ENCODE measurements around the gene IL26. TPM values are rescaled to one million over a fixed set of nuclear protein-coding genes. Genes with fewer than 3 reads are reported as not detected.

Gene IL26
- total RNA-seq, 2 experiments from 2014 or later = 0.25 TPM; not detected in 1

DNA sequence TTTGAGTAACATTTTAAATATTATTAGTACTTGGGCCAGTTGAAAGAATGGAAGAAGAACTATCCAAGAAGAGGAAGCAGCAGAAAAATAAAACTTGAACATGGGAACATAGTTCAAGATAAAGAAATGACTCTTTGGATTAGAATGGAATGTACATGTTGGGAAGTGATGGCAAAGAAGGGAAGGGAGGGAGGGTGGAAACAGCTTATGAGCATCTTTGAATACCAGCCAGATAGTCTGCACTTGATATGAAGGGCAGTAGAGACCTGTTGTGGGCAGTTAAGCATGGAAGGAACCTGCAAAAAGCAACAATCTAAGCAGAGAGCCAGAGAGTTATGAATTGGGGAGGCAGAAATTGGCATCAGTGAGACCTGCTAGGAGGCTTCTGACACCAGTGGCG, 37.8 kb upstream of the IL26 start:
- CTCF ChIA-PET = no interaction called here
- H3K27me3 Mint-ChIP-seq = no peaks in the 10 kb centered on the region
- DNase-seq (no peak), ATAC-seq (ENCODE audit: poor library complexity) (no peak)
- H3K9me3 Mint-ChIP-seq = no peaks in the 10 kb centered on the region
- no peak overlapping the region for H3K27ac Mint-ChIP-seq
- H3K4me1 ChIP-seq (ENCODE audit: insufficient read depth, low read length) = no peaks in the 10 kb centered on the region
- H3K4me1 Mint-ChIP-seq (ENCODE audit: low read depth) = peaks cover 7% of the 10 kb centered on the region
- intact Hi-C loops (cut with DNase I, micrococcal nuclease) = no loop called here
- no peak for TF ChIP-seq CTCF (IDR thresholded peaks at IDR 0.05)
- H3K36me3 Mint-ChIP-seq (ENCODE audit: low read depth) = no peaks in the 10 kb centered on the region
- H3K36me3 ChIP-seq (ENCODE audit: insufficient read depth, low read length) = no peaks in the 10 kb centered on the region
- H3K4me3 ChIP-seq (ENCODE audit: low read length) = no peak overlapping the region
- POLR2A ChIA-PET = no interaction called here
- no peak overlapping the region for H3K4me3 Mint-ChIP-seq
- H3K9me3 ChIP-seq (ENCODE audit: control insufficient read depth in 1 of 2, insufficient read depth in 1 of 2, low read length in 2 of 2) = no peaks in the 10 kb centered on the region
- H3K27me3 ChIP-seq (ENCODE audit: control insufficient read depth in 1 of 2, insufficient read depth in 2 of 2, low read length in 2 of 2) = no peaks in the 10 kb centered on the region
- no peak overlapping the region for H3K27ac ChIP-seq (ENCODE audit: low read depth in 1 of 2, low read length in 2 of 2)

- Mint-ChIP-seq H3K36me3 (ENCODE audit: low read depth) (no peaks in the 10 kb centered on the region), H3K4me3 (no peak overlapping the region), H3K4me1 (ENCODE audit: low read depth) (peaks cover 7% of the 10 kb centered on the region), H3K27me3 (no peaks in the 10 kb centered on the region), H3K9me3 (no peaks in the 10 kb centered on the region), H3K27ac (no peak overlapping the region)
- CTCF ChIA-PET = no interaction called here
- Histone ChIP-seq H3K27me3 (ENCODE audit: control insufficient read depth in 1 of 2, insufficient read depth in 2 of 2, low read length in 2 of 2) (no peaks in the 10 kb centered on the region), H3K27ac (ENCODE audit: low read depth in 1 of 2, low read length in 2 of 2) (no peak overlapping the region), H3K4me3 (ENCODE audit: low read length) (no peak overlapping the region), H3K4me1 (ENCODE audit: insufficient read depth, low read length) (no peaks in the 10 kb centered on the region), H3K9me3 (ENCODE audit: control insufficient read depth in 1 of 2, insufficient read depth in 1 of 2, low read length in 2 of 2) (no peaks in the 10 kb centered on the region), H3K36me3 (ENCODE audit: insufficient read depth, low read length) (no peaks in the 10 kb centered on the region)
- POLR2A ChIA-PET = no interaction called here
- TF ChIP-seq CTCF (IDR thresholded peaks at IDR 0.05) = no peak
- DNase-seq (no peak), ATAC-seq (ENCODE audit: poor library complexity) (no peak)
- intact Hi-C loops (cut with DNase I, micrococcal nuclease) = no loop called here
These were observed 36.3 kb upstream of the IL26 start for GRCh38 chr12:68261896-68262295.

DNA sequence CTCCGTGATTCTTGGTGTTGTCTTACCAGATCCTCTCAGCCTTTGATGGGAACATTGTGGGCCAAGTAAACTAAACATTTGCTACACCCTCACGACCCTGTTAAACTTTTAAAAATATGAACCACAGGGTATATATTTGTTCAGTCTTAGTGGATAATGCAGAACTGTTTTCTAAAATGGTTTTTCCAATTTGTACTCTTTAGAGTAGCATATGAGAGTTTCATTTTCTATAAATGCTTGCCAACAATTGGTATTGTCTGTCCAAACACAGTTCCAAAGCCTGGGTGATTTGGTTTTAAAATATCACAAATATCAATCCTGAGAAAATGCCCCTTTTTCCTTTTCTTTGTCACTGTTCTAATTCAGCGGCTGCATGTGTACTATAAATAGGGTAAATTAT, 34.5 kb upstream of the IL26 start:
- H3K27me3 Mint-ChIP-seq = no peaks in the 10 kb centered on the region
- H3K4me1 Mint-ChIP-seq (ENCODE audit: low read depth) = peaks cover 7% of the 10 kb centered on the region
- H3K27ac Mint-ChIP-seq = no peak overlapping the region
- intact Hi-C loops (cut with DNase I, micrococcal nuclease) = no loop called here
- no peaks in the 10 kb centered on the region for H3K4me1 ChIP-seq (ENCODE audit: insufficient read depth, low read length)
- TF ChIP-seq CTCF (IDR thresholded peaks at IDR 0.05) = no peak
- H3K27ac ChIP-seq (ENCODE audit: low read depth in 1 of 2, low read length in 2 of 2) = no peak overlapping the region
- H3K4me3 ChIP-seq (ENCODE audit: low read length) = no peak overlapping the region
- H3K9me3 ChIP-seq (ENCODE audit: control insufficient read depth in 1 of 2, insufficient read depth in 1 of 2, low read length in 2 of 2) = no peaks in the 10 kb centered on the region
- no peaks in the 10 kb centered on the region for H3K27me3 ChIP-seq (ENCODE audit: control insufficient read depth in 1 of 2, insufficient read depth in 2 of 2, low read length in 2 of 2)
- ChIA-PET POLR2A (no interaction called here), CTCF (no interaction called here)
- no peak overlapping the region for H3K4me3 Mint-ChIP-seq
- no peaks in the 10 kb centered on the region for H3K36me3 ChIP-seq (ENCODE audit: insufficient read depth, low read length)
- H3K9me3 Mint-ChIP-seq = no peaks in the 10 kb centered on the region
- no peaks in the 10 kb centered on the region for H3K36me3 Mint-ChIP-seq (ENCODE audit: low read depth)
- DNase-seq = no peak
- ATAC-seq (ENCODE audit: poor library complexity) = no peak

Data from CD4-positive, alpha-beta T cell (primary cell).